Lung microvascular endothelial cell (primary cell): ENCODE data around the gene THAP9. TPM values are rescaled to one million over a fixed set of nuclear protein-coding genes. Genes with fewer than 3 reads are reported as not detected.
A peak's percentile ranks its signal among the peaks of the same experiment; 100 is the strongest.
"Not testable (repeated sequence)": the region's sequence is repeated elsewhere in the genome, so short reads cannot be mapped to it uniquely, and the experiment has no call there.

Experiments
- DNase-seq, 2 donors: peaks; one replicate each; pipeline versions ENCODE4 v3.0.0 to v3.0.0-alpha.2; 2010; ENCODE audit warnings: low read depth in 2 of 2
- total RNA-seq: library from RNA; depleted of rRNA; stranded (reverse); fragments of >200 nt; gene quantifications from 2 replicates; pipeline ENCODE4 v1.2.1, GENCODE V29; 2014

The THAP9 gene
- total RNA-seq, 1 donor from 2014 or later: 5.8 TPM

DNA sequence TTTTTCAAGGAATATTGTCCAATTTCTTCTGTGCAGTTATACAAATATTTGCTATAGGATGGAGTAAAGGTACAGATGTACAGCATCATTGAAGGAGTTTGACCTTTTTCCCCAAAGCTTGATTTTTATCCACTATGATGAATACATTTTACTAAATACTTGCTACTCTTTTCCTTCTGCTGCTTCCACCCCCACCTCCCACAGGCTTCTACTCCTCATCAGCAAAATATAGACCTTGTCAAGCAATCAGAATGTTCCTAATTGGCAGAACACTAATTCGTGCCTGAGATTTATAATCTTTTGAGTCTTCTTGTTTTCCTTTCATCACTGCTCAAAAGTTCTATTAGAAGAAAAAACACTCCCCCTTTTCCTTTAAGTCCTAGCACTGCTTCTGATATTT lies 3.8 kb upstream of the THAP9 start:
- no peak for DNase-seq

DNA sequence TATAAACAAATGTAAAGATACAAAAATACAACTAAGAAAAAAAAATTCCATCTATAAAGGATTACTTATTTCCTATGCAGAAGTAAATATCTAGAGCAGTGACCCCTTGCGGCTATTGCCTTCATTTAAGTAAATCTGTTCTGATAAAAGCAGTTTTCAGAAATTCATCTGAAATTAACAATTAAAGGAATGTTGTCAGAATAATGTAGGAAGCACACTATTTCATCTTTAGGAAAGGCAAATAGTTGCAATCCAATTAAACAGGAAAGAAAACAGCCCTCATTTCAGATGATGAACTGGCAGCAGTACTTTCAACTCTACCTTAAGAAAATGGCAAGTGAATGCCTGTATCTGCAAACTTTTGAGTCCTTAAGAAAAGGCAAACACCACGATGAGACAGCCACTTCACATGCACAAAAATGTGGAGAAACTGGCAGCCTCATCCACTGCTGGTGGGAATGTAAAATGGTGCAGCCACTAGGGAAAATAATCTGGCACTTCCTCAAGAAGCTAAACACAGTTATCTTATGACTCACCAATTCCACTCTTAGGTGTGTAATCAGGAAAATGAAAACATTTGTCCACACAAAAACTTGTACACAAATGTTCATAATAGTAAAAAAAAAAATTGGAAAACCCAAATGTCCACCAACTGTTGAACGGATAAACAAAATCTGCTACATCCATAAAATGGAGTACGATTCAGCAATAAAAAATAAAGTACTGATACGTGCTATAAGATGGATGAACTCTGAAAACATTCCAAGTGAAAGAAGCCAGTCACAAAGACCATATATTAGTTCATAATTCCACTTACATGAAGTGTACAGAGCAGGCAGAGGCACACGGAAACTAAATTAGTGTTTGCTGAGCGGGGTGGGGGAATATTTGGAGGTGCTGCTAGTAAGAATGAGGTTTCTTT lies 2.0 kb upstream of the THAP9 start:
- peak; percentile 52 to 81 for DNase-seq

DNA sequence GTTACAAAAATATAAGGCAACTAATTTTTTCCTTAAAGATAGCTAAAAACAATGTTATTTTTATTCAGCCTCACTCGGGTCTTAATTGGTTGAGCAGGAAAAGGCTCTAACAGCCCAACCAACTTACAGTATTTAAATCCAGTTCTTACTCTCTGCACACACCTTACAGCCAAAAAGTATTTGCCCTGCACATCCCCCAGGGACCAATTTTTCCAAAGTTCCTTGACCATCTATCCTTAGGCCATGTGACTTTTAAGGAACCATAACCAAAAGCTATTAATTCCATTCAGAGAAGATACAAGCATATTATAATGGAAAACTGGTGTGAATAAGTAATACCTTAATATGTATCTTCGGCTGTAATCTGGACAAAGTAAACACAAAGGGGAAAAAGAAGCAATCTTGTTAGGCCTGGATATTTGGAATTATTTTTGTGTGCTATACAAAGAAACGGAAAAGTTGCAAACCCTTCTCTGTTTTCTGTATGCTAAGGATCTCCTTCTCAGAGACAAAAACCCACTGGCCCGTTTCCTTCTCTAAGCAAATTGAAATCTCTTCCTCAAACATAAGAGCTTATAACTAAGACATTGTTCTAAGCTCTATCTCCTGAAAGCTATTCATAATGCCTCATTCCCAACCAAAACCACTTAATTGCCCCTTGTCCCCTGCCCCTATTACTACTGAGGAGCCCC lies 1.0 kb upstream of the THAP9 start:
- DNase-seq: peak; percentile 24 to 25

DNA sequence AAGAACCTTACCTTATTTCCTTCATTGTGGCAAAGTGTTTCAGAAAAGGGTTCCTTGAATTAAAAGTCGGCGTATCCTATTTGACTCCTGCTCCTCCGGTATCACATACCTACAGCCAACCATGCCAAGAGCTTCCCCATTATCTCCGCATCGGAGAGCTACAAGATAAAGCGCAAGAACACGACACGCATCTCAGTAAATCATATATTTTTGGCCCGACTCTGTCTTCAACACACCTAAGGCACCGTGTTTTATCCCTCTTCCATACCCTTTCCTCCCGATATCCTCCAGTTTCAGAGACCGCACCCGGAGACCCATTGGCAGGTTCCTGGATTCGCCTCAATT lies 497 bp upstream of the THAP9 start:
- DNase-seq: no peak

DNA sequence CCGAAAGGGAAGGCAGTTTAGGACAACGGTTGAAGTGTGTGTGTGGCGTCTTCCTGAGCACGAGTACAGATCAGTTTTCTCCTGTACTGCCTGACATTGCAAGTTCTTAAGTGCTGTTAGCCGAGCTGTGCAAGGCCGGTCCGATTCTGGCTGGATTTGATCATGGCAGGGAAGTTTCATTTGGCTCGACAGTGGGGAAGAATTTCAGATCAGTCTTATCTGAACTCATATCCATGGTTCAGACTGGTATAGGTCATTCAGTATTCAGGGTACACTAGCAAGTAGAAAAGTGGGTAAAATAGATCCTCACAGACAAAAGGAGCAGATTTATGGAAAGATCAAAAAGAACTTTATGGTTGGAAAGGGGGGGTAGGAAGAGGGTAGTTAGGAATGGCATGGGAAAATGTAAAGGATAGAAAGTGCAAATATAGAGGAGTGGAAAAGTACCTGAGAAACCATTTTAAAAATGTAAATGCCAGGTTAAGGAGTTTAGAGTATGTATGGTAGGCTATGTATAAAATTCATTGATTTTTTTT lies 716 bp downstream of the THAP9 start:
- DNase-seq: no peak

DNA sequence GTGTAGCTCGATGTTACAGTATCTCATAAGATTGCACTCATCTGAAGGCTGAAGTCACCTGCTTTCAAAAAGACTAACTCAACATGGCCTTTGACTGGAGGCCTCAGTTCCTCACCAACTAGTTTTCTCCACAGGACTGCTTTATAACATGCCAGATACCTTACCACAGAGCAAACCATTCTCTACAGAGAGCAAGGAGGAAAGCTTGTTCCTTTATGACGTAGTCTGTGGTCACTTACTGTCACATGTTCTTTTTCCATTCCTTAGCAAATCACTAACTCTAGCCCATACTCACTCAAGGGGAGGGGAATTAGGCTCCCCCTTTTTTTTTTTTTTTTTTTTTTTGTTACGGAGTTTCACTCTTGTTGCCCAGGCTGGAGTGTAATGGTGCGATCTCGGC lies 3.2 kb downstream of the THAP9 start:
- DNase-seq: no peak

DNA sequence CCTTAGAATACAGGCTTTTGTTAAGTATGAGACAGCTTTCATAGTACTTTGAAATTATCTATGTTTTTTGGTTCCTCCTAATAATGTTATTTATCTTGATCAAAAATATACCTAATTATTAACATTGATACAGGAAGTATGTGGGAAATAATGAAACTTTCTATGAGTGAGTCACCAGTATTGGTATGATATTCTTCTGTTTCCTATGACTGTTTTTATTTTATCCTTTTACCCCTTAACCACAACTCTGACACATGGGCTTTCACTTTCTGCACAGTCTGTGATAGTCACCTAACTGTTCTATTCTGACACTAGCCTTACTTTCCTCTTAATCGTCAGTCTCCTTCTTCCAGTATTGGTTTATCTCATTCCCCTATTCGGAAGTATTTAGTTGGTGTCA lies 4.7 kb downstream of the THAP9 start:
- peak; percentile 55 to 75 for DNase-seq

DNA sequence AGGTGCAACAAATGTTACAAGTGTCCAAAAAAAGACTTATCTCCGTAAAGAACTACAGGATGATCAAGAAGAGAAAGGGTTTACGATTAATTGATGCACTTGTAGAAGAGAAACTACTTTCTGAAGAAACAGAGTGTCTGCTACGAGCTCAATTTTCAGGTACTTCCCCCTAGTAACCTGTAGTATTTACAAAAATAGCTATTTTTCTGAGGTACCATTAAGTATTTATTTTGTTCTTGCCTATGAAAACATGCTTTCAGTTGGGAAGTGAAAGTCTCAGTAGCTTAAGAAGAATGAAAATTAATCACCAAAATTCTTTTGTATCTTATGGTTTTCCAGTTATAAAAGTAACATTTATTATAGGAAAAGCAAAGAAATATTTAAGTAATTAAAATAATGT lies 5.9 kb downstream of the THAP9 start:
- no peak for DNase-seq

DNA sequence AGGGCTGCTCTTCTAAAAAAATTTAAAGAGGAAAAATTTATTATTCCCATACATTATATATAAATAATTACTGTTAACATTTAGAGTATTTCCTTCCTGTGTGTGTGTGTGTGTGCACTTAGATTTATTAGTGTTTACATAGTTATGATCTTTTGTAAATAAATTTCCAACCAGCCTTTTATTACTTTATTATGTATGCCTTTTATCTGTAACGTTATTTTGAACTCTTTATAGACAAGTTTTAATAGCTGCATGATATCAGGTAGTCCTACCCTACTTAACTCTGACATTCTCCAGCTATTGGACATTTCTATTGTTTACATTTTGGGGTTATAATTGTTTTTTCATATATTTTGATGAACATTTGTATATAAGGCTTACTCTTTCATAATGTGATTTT lies 8.8 kb downstream of the THAP9 start:
- DNase-seq: no peak

DNA sequence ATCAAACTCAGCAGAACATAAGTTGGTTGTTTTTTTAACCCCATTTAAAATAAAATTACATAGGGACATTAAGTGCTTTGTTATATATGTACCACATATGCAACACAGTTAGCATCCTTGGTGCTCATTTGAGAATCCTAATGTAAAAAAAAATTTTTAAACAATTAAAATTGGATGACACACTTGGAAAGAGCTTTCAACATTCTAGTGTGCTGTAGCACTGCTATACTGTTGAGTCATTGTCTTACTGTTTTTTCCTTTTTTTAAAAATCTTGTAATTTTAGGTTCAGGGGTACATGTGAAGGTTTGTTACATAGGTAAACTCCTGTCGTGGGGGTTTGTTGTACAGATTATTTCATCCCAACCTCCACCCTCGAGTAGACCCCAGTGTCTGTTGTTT lies 12.8 kb downstream of the THAP9 start:
- DNase-seq: no peak

DNA sequence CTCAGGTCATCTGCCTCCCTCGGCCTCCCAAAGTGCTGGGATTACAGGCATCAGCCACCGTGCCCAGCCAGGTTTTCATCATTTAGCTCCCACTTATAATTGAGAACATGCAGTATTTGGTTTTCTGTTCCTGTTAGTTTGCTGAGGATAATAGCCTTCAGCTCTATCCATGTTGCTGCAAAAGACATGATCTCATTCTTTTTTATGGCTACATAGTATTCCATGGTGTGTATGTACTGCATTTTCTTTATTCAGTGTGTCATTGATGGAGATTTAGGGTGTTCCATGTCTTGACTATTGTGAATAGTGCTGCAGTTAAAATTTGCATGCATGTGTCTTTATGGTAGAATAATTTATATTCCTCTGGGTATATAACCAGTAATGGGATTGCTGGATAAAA lies 13.4 kb downstream of the THAP9 start:
- not testable (repeated sequence) for DNase-seq

DNA sequence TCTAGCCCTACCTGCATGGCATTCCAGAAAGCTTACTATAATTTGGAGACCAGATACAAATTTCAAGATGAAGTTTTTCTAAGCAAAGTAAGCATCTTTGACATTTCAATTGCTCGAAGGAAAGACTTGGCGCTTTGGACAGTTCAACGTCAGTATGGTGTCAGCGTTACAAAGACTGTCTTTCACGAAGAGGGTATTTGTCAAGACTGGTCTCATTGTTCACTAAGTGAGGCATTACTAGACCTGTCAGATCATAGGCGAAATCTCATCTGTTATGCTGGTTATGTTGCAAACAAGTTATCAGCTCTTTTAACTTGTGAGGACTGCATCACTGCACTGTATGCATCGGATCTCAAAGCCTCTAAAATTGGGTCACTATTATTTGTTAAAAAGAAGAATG lies 17.6 kb downstream of the THAP9 start:
- DNase-seq: no peak

DNA sequence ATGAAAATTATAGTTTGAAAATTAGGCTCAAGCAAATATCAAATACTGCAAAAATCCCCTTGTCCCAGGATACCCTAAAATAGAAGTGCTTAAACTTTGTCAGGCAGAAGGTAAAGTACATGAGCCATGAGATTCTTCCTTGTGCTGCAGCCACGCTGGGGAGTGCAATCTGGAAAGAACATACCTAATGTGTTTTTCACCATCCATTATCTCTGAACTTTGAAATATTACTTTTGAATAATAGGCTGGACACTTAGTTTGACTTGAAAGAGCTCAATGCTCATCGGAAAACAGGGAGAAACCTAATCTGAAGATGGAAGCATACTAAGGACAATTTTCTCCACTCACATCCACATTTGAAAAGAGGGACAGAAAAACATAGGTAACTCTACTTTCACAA lies 18.9 kb downstream of the THAP9 start:
- DNase-seq: no peak

DNA sequence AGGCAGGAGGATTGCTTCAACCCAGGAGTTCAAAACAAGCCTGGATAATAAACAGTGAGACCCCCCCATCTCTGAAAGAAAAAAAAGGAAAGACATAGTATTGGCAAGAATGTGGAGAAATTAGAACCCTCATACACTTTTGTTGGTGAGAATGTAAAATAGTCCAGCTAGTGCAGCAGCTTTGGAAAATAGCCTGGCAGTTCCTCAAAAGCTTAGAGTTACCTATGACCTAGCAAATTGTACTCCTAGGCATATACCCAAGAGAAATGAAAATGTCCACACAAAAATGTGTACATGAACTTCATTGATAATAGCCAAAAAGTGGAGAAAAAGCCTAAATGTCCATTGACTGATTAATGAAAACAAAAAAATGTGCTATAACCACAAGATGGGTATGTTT lies 21.3 kb downstream of the THAP9 start:
- no peak for DNase-seq

DNA sequence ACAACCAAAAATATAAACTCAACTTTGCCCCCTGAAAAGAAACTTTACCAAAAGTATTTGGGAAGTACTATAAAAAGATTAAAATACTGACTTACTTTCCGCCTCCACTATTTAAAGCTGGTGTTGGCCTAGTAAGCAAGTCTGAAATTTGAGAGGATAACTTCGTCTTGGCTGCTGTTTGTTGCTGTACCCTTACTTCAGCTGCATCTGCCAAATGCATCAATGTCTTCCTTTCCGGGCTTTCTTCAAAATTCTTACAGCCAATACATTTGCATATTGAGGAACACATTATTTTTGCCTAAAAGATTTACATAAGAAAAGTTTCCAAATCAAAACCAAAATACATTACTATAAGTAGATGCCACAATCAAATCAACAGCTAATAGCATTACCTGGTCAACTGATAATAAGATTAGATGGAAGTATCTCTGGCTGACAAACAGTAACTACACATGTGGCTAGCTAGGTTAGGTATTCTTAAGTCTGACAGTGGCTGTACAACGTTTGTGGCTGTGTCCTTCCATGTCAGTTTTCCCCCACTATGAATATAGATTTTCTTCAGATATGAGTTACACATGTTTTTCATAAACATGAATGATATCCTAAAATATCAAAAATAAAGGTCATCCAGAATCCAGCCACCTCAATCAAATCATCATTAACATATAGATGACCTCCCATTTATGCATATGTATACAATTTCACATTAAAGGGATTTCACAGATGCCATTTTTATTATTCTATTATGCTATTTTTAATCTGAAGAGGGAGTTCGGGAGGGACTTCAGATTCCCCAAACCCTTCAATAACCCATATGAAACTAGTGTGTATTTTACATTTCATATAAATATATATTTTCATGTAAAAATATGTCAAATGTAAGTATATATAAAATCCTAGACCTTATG lies 30.6 kb downstream of the THAP9 start:
- DNase-seq: no peak

DNA sequence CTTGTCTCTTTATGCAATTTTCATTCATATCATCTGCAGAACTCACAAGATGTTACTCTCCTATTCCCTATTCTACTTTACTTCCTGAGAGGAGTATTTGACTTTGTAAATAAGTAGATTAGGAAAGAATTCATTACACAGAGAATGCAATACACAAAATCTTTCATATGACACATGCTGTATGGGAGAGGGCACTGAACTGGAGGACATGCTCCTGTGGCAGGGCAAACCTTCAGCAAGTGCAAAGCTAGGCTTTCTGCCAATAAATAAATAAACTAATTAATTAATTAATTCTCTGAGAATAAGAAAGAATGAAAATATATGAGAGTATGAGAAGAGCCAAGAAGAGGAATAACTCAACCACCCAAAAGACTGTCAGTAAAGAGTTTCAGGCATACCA lies 33.9 kb downstream of the THAP9 start:
- no peak for DNase-seq

DNA sequence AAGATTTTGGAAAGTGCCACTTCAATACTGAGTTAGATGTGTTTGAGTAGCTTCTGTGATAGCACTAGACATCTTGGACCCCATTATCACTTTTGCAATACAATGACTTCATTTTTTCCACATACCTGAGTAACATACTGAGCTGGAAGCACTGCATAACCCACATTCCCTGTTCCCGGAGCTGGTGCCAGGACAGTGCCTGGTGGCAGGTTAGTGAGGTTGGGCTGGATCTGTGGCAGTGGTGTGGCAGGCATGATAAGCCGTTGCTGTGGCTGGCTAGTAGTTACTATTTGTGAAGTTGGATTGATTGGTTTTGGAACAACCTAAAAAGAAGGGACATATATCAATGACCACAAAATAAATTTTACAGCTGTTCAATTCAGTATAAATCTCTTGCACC lies 38.9 kb downstream of the THAP9 start:
- no peak for DNase-seq

DNA sequence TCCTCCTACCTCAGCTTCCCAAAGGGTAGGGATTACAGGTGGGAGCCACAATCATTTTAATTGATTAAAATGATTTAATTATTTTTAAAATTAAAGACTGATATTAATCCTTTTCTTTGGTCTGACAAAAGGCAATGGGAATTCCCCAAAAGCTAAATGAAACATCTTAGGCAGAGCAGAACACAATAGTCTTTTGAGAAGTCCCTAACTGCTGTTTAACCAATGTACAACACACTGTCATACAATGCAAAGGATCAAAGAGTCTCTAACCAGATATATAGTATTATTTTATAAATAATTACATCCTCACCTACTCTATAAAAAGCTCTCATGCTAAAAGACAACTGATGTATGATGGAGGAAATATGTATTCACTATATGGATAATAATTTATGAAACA lies 47.0 kb downstream of the THAP9 start:
- no peak for DNase-seq

DNA sequence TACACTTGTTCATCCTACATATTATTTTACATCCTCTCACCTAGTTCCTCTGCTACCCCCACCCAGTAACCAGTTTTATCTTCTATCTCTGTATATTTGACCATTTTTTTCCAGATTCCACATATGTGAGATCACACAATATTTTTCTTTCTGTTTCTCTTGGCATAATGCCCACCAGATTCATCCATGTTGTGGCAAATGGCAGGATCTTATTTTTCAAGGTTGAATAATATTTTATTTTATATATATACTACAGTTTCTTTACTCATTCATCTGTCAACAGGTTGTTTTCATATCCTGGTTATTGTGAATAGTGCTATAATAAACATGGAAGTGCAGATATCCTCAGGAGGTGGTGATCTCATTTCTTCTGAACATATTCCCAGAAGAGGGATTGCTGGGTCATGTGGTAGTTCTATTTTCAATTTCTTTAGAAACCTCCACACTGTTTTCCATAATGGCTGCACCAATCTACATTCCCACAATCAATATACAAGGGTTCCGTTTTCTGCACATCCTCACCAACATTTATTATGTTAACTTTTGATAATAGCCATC lies 48.2 kb downstream of the THAP9 start:
- peak; percentile 70 to 74 for DNase-seq

DNA sequence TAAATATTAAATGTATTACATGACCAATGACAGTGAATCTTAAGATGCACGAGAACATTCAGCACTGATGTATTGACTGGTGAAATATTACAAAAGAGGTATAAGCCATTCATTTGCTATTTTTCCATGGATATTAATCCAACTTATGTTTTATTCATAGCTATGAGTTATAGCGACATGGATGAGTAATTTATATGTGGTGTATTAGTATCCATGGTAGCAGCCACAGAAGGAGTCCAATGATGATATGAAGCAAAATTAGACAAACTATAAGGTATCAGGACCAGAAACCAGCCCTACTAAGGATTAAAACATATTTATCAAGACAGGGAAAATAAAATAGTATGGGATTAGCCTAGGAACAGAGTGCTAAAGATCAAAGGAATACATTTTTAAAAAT lies 50.7 kb downstream of the THAP9 start:
- no peak for DNase-seq

DNA sequence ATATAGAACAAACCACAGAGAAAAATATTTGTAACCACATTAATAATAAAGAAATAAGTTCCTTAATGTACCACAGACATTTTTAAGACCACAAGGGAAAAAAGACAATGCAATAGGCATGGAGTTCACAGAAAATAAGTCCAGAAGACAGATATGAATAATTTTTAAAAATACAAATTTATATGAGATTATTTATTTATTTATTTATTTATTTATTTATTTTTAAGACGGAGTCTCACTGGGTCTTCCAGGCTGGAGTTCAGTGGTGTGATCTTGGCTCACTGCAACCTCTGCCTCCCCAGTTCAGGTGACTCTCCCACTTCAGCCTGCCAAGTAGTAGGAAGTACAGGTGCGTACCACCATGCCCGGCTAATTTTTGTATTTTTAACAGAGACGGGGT lies 53.7 kb downstream of the THAP9 start:
- no peak for DNase-seq

DNA sequence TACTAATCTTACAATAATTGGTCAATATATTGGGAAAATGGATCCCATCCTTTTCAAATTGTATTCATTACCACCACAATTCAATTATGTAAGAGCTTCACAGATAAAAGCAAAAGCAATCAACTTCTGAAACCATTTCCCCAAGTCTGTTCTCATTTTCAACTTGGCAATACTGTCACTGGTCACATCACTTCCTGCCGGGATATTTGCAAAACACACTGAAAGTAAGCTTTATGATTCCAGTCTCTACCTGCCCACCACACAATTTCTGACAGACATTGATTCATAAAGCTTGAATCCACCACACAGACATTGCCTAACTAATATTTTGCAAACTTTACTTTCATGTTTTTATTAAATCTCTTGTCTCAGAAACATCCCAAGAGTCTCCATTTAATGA lies 56.5 kb downstream of the THAP9 start:
- peak; percentile 0 to 48 for DNase-seq
